ENCODE results near the gene ARIH2. TPM values are rescaled to one million over a fixed set of nuclear protein-coding genes. Genes with fewer than 3 reads are reported as not detected.

Gene ARIH2
- total and polyA plus RNA-seq, 2 of the 8 experiments (the other 6 are each of a cell fraction or from before 2014, with no cell fraction given) = 72.9 to 136 TPM

GRCh38 chr3:48898383-48899234, 20.0 kb upstream of the ARIH2 start, which contains the start of gene SLC25A20 (continued):
- TF ChIP-seq, protein P1, sequence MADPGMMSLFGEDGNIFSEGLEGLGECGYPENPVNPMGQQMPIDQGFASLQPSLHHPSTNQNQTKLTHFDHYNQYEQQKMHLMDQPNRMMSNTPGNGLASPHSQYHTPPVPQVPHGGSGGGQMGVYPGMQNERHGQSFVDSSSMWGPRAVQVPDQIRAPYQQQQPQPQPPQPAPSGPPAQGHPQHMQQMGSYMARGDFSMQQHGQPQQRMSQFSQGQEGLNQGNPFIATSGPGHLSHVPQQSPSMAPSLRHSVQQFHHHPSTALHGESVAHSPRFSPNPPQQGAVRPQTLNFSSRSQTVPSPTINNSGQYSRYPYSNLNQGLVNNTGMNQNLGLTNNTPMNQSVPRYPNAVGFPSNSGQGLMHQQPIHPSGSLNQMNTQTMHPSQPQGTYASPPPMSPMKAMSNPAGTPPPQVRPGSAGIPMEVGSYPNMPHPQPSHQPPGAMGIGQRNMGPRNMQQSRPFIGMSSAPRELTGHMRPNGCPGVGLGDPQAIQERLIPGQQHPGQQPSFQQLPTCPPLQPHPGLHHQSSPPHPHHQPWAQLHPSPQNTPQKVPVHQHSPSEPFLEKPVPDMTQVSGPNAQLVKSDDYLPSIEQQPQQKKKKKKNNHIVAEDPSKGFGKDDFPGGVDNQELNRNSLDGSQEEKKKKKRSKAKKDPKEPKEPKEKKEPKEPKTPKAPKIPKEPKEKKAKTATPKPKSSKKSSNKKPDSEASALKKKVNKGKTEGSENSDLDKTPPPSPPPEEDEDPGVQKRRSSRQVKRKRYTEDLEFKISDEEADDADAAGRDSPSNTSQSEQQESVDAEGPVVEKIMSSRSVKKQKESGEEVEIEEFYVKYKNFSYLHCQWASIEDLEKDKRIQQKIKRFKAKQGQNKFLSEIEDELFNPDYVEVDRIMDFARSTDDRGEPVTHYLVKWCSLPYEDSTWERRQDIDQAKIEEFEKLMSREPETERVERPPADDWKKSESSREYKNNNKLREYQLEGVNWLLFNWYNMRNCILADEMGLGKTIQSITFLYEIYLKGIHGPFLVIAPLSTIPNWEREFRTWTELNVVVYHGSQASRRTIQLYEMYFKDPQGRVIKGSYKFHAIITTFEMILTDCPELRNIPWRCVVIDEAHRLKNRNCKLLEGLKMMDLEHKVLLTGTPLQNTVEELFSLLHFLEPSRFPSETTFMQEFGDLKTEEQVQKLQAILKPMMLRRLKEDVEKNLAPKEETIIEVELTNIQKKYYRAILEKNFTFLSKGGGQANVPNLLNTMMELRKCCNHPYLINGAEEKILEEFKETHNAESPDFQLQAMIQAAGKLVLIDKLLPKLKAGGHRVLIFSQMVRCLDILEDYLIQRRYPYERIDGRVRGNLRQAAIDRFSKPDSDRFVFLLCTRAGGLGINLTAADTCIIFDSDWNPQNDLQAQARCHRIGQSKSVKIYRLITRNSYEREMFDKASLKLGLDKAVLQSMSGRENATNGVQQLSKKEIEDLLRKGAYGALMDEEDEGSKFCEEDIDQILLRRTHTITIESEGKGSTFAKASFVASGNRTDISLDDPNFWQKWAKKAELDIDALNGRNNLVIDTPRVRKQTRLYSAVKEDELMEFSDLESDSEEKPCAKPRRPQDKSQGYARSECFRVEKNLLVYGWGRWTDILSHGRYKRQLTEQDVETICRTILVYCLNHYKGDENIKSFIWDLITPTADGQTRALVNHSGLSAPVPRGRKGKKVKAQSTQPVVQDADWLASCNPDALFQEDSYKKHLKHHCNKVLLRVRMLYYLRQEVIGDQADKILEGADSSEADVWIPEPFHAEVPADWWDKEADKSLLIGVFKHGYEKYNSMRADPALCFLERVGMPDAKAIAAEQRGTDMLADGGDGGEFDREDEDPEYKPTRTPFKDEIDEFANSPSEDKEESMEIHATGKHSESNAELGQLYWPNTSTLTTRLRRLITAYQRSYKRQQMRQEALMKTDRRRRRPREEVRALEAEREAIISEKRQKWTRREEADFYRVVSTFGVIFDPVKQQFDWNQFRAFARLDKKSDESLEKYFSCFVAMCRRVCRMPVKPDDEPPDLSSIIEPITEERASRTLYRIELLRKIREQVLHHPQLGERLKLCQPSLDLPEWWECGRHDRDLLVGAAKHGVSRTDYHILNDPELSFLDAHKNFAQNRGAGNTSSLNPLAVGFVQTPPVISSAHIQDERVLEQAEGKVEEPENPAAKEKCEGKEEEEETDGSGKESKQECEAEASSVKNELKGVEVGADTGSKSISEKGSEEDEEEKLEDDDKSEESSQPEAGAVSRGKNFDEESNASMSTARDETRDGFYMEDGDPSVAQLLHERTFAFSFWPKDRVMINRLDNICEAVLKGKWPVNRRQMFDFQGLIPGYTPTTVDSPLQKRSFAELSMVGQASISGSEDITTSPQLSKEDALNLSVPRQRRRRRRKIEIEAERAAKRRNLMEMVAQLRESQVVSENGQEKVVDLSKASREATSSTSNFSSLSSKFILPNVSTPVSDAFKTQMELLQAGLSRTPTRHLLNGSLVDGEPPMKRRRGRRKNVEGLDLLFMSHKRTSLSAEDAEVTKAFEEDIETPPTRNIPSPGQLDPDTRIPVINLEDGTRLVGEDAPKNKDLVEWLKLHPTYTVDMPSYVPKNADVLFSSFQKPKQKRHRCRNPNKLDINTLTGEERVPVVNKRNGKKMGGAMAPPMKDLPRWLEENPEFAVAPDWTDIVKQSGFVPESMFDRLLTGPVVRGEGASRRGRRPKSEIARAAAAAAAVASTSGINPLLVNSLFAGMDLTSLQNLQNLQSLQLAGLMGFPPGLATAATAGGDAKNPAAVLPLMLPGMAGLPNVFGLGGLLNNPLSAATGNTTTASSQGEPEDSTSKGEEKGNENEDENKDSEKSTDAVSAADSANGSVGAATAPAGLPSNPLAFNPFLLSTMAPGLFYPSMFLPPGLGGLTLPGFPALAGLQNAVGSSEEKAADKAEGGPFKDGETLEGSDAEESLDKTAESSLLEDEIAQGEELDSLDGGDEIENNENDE (IDR thresholded peaks at IDR 0.05; ENCODE audit: insufficient replicate concordance, low read length) = no peak
- TF ChIP-seq, protein P2, sequence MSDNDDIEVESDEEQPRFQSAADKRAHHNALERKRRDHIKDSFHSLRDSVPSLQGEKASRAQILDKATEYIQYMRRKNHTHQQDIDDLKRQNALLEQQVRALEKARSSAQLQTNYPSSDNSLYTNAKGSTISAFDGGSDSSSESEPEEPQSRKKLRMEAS (IDR thresholded peaks at IDR 0.05) = no peak
- TF ChIP-seq YY1 (IDR thresholded peaks at IDR 0.05; ENCODE audit: low read depth, low read length) (peak; percentile 39; the same call in 1 of the 2 replicates), RNF2 (IDR thresholded peaks at IDR 0.05; ENCODE audit: borderline replicate concordance, low read depth, low read length, missing control alignments, poor library complexity, severe bottlenecking) (no peak), SRF (IDR thresholded peaks at IDR 0.05; ENCODE audit: low read depth, low read length) (no peak), SP1 (IDR thresholded peaks at IDR 0.05; ENCODE audit: low read depth, low read length) (no peak), FOSL1 (IDR thresholded peaks at IDR 0.05; ENCODE audit: insufficient read depth, low read depth, low read length) (no peak)
- TF ChIP-seq, protein P3, sequence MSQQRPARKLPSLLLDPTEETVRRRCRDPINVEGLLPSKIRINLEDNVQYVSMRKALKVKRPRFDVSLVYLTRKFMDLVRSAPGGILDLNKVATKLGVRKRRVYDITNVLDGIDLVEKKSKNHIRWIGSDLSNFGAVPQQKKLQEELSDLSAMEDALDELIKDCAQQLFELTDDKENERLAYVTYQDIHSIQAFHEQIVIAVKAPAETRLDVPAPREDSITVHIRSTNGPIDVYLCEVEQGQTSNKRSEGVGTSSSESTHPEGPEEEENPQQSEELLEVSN (IDR thresholded peaks at IDR 0.05) = no peak

Measured in H1 (cell line).